HG03060 (cell line): ENCODE results near the gene C9orf50.

Experiments
- ATAC-seq: cut with Tn5 transposase; IDR thresholded peaks from one replicate; pipeline ENCODE4 v1.9.1; 2021; ENCODE audit warnings: low read depth, moderate number of reproducible peaks; ENCODE audit not compliant: unreplicated experiment

Gene C9orf50

DNA sequence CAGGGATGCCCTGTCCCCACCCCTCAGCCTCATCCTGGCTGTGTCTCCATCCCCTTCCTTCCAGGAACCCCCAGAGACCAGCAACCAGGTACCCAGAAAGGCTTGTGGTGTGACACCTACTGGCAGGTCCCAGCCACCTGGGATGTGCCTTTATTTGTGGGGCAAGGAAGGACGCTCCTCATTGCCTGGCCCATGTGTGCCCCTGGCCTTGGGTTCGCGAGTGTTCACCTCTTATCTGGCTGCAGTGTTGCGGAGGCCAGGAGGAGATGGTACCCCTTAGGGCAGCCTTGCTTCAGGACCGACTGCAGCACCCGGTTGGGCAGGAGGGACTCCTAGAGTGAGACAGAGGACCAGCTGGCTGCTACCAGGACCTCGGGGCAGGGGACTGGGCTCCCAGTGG, 8.8 kb downstream of the C9orf50 start:
- no peak for ATAC-seq

- ATAC-seq, result no peak
Observed at GRCh38 chr9:129611307-129611800, 9.5 kb downstream of the C9orf50 start.

- ATAC-seq, result no peak
Observed at GRCh38 chr9:129610473-129611306, 10.2 kb downstream of the C9orf50 start.

DNA sequence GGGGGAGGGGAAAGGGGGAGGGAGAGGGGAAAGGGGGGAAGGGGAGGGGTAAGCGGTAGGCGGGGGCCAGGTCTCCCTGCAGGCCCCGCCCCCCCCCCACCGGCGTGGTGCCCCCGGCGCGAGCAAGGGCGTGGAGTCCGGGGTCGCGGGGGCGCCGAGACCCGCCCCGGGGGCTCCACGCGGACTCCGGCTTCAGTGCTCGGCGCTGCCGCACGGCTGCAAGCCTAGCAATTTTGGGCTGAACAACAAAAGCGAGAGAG, 10.8 kb downstream of the C9orf50 start:
- ATAC-seq, result no peak

GRCh38 chr9:129609486-129610212, 11.3 kb downstream of the C9orf50 start:
- no peak for ATAC-seq

GRCh38 chr9:129608561-129609481, 12.1 kb downstream of the C9orf50 start:
- ATAC-seq, result no peak

DNA sequence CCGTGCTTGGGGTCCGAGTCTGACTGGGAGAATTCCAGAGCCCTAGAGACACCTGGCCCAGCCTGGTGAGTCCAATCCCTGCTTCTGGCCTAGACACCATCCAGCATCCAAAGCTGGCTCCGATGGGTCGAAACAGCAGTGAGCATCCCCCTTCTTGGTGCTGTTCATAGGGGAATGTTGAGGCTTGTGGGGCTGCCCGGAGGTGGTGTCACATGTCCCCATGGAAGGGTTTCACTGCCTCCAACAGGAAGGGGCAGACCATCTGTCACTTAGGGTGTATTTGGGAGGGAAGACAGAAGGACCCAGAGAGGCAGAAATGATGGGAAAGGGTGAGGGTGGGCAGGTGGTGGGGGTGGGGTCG, 13.9 kb downstream of the C9orf50 start:
- ATAC-seq, result no peak

GRCh38 chr9:129606161-129607026, 14.5 kb downstream of the C9orf50 start:
- no peak for ATAC-seq

- ATAC-seq, result no peak
Observed at GRCh38 chr9:129604766-129605163, 16.1 kb downstream of the C9orf50 start.

DNA sequence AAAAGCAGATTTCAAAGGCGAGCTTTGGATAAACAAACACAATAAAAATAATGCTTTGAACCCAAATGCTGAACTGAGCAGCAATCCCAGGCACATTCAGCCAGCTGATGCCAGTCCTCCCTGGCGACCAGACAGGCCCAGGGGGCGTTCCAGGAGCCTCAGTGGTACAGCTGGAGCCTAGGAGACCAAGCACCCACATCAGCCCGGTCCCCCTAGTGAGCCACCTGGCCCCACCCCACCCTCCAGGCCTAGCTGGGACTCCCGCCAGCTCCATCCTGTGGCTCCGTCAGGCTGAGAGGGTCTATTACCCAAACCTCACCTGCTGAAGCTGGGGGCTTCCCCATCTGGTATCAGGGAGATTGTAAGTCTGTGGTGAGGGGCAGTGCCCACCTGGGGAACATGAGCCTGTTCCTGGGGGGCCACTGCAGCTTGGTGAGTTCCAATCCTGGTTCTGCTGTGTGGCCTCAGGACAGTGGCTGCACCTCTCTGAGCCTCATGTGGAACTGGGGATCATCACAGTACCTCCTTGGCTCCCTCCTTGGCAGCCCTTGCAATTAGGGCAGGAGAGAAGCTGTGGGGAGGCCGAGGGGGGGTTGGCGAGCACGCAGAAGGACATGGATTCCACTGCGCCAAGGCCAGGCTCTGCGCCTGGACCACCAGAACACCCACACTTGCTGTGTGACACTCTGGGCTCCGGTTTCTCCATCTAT, 16.7 kb downstream of the C9orf50 start:
- no peak for ATAC-seq

DNA sequence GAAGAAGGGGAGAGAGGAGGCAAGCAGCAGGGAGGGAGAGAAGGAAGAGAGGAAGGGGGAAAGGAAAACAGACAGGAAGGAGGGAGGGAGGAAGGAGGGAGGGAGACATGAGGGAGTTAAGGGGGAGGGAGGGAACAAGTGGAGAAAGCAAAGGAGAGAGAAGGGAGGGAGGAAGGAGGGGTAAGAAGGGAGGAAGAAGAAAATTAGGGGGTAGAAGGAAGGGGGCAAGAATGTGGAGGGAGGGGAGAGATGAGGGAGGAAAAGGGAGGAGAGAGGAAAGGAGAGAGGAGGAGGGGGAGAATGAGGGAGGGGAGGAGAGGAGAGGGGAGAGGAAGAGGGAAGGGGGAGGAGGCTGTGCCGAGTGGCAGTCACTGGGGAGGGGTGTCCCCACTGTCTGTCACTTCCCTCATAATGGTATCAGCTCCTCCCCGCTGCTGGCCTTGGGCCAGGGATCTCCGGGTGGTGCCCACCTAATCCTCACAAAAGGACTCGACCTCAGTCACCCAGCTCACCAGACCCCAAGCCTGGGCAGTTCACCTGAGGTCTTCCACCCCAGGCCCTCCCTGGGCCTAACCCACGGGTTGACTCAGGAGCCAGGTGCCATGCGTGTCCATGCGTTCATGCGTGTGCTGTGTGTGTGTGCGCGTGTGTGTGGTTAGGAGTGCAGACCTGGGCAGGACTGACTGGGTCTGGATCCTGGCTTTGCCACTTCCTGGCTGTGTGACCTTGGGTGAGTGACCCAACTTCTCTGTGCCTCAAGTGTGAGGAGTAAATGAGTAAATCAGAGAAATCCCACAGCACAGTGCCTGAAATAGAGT, 18.1 kb downstream of the C9orf50 start:
- no peak for ATAC-seq

GRCh38 chr9:129601082-129601674, 19.7 kb downstream of the C9orf50 start:
- no peak for ATAC-seq

DNA sequence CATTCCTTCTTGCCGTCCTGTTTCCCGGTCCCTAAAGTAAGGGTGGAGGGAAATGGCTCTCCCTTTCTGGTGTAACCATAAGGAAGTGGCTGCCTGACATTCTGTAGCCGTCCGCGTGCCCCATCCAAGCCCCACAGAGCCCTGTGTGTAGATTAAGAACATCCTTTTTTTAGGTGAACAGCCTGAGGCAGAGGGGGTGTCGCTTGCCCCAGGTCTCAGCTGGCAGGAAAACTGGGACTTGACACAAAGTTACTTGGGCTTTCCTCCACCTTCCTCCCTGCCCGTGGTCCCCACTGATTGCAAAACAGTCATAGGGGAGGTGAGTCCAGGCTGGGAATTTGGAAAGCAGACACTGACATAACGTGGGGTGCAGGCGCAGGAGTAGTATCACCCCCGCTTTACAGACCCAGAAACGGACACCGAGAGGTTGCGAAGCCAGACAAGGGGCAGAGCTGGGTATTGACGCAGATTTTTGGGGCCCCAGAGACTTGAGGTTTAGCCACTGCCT, 22.8 kb downstream of the C9orf50 start:
- no peak for ATAC-seq

DNA sequence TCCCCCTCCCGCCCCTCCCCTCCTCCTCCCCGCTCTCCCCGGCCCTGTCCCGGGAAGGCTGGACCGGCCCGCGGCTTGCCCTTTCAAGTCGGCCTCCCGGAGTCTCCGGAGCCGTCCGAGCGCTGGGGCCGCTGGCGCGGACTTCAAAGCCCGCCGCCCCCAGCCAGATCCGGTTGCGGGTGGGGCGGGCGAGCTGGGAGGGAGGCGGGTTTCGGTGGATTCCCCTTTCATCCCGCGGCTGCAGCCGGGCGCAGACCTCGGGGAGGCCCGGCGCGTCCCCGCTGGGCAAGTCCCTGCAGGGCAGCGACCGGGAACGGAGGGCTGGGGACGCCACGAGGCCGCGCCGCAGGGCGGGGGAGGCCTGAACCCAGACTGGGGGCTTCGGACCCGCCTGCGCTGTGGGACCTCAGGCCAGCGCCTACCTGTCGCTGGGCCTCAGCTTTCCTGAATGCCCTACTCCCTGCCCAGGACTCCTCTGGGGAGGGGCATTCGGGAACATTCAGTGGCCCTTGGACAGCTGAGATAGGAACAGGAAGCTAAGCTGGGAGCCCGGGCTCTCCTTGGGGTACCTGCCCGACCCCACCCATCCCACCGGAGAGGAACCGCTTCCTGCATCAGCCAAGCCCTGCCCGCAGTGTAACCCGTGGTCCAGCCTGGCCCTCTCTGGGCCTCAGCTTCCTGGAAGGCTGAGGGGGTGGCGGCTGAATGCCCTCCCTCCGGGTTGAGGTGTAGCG, 23.4 kb downstream of the C9orf50 start:
- no peak for ATAC-seq

- ATAC-seq, result no peak
Observed at GRCh38 chr9:129596541-129597331, 24.2 kb downstream of the C9orf50 start.

- no peak for ATAC-seq
Observed at GRCh38 chr9:129595903-129596540, 24.9 kb downstream of the C9orf50 start.
